NOMO-1 treated with DMSO at 0.1 percent for 48 hours (cell line): ENCODE data around the gene NEDD4L.
A peak's percentile ranks its signal among the peaks of the same experiment; 100 is the strongest.

Source experiments
- DNase-seq: peaks from one replicate; lab custom pipeline; 2025; ENCODE audit not compliant: unreplicated experiment; lab: John Stamatoyannopoulos, UW

NEDD4L gene

GRCh38 chr18:58438161-58438957 is 394.3 kb downstream of the NEDD4L start:
- peak; percentile 23 for DNase-seq

DNA sequence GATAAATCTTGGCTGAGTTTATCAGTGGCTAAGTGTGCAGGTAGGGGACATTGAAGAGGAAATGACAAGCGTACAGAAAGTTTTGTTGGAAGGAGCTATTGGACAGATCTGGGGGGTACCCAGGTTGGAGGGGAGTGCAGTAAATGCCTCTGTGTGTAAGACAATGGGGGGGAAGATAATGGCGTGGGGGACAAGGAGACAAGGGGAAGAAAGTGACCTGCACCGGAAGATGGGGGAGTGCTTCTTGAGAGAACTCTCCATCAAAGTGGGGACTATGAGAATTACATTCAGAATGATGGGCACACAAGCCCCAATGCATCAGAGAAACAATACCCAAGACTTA is 394.9 kb downstream of the NEDD4L start:
- DNase-seq = no peak

- DNase-seq = no peak
Measured at GRCh38 chr18:58443671-58444070, 399.6 kb downstream of the NEDD4L start.

- no peak for DNase-seq
Measured at GRCh38 chr18:58446391-58447060, 402.5 kb downstream of the NEDD4L start.

DNA sequence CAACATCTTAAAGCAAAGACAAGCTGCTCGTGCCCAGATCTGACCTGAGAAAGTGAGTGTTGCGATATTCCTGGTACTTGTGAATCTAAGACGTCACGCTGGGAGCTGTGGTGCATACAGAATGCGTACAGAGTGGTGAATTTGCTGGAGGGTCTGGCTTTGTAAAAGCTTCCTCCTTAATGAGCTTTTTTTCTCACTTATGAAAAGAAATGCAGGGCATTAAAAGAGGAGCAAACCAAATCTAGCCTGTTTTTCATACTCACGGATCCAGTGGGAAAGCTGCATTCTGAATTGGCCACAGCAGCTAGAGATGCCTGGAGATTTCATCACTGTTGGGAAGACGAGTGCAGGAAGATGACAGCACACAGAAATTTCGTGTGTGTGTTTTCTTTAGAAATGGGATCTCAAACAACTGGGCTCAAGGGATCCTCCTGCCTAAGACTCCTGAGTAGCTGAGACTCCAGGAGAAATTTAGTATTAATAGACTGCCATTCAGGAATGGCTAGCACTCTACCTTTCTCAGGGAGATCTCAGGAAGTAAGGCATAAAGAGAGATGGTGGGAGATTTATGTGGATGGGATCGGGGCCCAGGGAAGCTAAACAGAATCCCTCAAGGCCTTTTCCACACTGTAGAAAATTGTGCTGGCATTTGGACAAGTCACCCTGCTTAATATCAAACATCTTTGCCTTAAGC is 403.5 kb downstream of the NEDD4L start:
- DNase-seq = no peak

- DNase-seq = no peak
Measured at GRCh38 chr18:58449464-58449863, 405.4 kb downstream of the NEDD4L start.
